GM19438 (cell line): ENCODE results near the gene HMGN4.
"Not testable (repeated sequence)": the region's sequence is repeated elsewhere in the genome, so short reads cannot be mapped to it uniquely, and the experiment has no call there.

ENCODE experiments used
- ATAC-seq: cut with Tn5 transposase; IDR thresholded peaks from one replicate; pipeline ENCODE4 v1.9.1; 2021; ENCODE audit warnings: low read depth; ENCODE audit not compliant: unreplicated experiment

HMGN4 gene

DNA sequence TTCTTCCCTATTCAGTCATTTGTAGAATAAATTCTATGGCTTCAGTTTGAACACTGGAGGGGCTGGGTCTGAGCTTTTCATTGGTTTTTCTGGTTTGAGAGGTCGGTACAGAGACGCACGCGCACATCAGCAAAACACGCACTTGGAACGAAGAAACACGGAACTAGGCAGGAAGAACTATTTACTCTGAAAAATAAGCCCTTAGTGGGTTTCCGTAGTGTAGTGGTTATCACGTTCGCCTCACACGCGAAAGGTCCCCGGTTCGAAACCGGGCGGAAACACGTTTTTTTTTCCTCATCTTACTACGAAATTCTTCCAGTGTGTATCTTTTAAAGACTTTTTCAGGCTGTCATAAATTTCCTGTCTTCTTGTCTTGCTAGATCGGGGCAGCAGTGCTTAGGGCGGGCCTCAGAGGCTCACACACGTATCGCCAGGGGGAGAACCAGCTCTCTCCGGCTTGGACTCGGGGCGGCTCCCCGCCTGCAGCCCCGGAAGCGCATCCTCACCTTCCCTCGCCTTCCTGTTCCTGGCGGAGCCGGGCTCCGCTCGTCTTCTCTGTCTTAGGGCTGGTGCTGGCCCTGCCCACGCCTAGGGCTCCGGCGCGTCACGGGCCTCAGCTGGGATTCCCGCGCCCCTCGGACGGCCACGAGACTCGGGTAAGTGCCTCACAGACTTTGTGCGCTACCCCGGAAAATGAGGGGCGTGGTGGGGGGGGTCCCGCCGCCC, at the start of gene HMGN4:
TSS of gene HMGN4 (plus strand) at position 521 of the 726 bp plus-strand sequence. CDS start 6,841 bp downstream, outside the sequence.
- ATAC-seq, result peak; percentile 55

DNA sequence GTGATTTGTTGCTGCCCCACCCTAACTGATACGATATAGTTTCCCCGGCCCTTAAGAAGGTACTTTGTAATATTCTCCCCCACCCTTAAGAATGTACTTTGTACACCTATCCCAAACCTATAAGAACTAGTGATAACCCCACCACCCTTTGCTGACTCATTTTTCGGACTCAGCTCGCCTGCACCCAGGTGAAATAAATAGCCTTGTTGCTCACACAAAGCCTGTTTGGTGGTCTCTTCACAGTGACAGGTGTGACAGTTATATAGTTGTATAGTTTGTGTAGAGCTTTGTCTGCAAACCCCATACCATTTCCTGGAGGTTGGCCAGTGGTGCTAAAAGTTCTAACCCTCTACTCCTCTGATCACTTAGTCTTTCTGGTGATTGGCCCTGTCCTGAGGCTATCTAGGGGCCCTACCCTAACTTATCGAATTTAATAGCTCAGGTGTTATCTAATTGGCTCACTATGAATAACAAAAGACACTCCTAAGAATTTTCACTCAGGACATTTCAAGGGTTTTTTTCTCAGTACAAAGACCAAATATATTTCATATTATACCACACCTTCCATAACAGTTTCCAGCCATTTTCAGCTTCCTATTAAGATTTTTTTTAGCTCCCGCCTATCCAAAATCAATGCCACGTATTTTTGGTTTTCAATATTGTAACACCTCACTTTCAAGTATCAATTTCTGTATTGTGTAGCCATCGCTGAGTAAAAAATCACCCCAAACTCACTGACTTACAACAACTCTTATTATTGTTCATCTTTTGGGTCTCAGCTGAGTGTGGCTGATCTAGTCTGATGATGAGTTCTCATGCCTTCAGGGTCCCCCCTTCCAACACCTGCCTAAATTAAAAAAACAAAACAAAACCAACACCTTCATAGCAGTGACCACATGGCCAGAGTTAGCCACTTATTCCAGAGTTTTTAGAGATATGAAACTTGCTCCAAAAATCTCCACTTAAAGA, 47.9 kb upstream of the HMGN4 start:
- no peak for ATAC-seq

DNA sequence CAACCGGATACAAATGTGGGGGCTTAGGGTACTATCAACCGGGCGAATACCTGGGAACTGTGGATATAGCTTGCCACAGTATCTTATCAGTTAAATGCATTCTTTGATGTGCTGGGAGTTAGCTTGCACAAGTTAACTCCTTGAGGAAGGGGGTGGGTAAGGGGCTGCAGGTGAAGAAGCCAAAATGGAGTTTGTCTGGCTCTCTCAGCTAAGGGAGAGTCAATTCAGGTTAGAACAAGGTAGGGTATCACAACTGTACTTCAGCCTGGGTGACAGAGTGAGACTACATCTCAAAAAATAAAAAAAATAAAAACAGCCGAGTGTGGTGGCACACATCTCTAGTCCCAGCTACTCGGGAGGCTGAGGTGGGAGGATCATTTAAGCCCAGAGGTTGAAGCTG, 46.6 kb upstream of the HMGN4 start:
- ATAC-seq, result no peak

DNA sequence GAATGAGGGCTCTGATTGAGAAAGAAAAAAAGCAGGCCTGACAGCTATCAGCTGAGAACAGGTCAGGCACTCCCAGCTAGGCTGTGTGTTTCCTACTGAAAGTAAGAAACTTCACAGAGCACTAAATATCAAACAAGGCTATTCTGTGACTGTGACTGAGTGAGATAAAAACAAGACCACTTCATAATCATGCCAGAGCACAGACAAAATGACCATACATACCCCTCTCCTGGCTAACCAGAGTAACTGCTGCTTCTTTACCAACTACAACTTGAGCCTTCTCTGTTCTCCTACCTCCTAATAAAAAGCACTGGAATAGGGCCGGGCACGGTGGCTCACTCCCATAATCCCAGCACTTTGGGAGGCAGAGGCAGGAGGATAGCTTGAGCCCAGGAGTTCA, 44.9 kb upstream of the HMGN4 start:
- no peak for ATAC-seq

DNA sequence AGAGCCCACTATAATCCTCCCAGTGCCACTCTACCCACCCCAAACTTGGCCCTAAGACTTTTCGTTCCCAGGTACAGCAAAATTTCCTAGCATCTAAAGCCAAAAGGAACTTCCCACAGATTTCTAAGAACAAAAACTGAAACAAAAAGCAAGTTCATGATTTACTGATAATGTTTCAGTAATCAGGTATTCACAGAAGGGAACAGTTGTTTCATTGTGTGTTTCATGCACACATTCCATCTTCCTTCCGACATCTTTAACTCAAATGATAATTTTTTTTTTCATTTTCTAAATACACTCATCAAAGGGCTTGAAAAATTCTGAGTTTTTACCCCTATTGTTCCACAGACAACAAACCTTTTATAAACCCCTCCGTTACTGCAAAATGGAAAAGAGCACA, 44.0 kb upstream of the HMGN4 start:
- no peak for ATAC-seq

DNA sequence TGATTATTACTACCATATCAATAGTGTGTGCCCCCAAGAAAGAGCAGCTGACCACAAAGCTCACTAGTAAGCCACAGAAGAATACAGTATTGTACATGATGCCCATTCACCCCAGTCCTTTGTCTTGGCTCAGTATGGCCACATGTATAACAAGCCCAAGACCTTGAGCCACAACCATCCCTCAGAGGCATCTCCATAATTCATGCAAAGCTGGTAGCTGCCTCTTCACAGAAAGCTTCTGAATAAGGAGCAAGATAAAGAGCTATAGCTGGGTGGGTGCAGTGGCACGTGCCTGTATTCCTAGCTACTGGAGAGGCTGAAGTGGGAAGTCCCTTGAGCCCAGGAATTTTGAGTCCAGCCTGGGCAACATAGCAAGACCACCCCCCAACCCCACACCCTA, 42.9 kb upstream of the HMGN4 start:
- no peak for ATAC-seq

DNA sequence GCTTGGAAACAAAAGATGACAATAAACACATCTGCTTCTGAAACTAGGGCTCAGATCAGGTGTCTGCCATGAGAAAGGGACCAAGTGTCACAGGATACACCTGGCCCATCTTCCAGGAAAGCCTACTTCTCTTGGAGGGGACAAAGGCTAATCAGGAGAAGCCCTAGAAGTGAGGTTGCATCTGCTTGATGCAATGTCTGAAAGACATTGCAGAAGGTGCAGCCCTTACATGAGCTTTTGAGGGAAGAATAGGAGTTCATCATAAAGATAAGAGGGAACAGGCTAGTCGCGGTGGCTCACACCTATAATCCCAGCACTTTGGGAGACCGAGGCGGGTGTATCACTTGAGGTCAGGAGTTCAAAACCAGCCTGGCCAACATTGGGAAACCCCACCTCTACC, 40.6 kb upstream of the HMGN4 start:
- ATAC-seq, result no peak

DNA sequence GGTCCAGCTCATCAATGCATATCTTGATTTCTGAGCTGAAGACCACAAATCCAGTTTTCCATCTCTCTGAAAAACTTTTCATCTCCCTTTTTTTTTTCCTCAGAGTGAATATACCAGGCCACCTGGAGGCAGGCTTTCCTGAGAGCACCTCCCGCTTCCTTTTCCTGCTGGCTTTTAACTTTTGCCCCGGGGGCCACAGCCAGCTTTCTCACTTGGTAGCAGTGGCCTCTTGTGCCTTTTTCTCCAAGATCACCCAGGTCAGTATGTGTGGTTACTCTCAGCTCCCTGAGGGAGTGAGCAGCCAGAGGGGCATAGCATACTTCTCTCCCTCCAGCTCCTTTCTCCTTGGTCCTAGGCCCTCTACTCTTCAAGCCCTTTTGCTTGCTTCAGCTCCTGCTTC, 38.1 kb upstream of the HMGN4 start, which contains the start of gene BTN1A1:
TSS of gene BTN1A1 (plus strand) at position 202 of the 400 bp plus-strand sequence. CDS start 984 bp downstream, outside the sequence.
- no peak for ATAC-seq

DNA sequence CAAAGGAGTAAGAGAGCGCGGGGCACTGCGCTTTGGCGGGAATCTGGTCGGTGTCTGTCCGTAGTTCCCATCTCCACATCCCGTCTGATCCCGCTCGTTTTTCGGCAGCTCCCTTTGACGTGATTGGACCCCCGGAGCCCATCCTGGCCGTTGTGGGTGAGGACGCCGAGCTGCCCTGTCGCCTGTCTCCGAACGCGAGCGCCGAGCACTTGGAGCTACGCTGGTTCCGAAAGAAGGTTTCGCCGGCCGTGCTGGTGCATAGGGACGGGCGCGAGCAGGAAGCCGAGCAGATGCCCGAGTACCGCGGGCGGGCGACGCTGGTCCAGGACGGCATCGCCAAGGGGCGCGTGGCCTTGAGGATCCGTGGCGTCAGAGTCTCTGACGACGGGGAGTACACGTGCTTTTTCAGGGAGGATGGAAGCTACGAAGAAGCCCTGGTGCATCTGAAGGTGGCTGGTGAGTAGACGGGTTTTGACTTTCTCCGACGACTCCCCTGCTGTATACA, 36.6 kb upstream of the HMGN4 start:
- no peak for ATAC-seq

DNA sequence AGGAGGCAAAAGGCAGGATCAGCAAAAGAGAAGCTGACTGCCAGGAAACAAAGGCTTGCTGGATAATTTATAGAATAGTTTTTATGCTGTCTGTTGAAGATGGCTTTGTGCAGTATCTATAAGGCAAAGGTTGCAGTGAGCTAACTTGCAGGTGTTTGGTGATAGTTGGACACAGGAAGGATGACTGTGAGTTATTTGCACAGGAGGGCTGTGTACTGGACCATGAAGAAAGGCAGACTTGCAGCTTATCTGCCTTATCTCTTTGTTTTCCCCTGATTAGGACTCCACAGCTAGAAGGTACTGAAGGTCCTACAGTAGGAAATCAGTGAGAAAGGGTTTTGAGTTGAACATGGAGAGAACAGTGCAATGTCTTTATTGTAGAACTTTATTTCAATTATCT, 36.0 kb upstream of the HMGN4 start:
- no peak for ATAC-seq

DNA sequence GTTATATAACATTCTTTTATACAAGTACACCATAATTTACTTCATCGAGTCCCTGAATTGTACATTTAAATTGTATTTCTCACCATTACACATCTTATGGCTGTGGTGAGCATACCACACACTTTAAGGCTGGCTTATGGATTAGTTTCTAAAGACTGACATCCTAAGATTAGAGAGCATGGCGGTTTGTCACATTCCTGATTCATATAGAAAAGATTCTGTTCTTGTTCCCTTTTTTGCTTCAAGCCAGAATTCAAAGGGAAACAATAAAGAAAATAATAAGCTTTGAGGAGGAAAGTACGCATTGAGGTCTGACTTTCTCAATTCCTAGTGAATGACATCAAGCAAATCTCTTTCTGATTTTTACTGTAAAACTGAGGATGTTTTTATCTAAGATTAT, 35.5 kb upstream of the HMGN4 start:
- ATAC-seq, result no peak

DNA sequence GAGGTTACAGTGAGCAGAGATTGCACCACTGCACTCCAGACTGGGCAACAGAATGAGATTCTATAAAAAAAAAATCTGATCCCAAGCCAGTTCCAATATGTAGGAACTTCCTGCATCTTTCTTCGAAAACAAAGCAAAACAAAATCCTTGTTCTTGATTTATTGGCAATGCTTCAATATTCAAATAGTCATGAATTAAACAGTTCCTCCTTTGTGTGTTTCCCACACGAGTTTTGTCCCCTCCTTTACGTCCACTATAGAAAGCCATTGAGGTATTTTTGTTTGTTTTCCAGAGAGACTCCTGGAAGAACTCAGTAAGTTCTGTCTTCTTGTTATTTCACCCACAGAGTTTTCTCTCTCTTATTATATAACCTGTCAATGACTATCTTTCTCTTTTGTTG, 30.5 kb upstream of the HMGN4 start:
- no peak for ATAC-seq

DNA sequence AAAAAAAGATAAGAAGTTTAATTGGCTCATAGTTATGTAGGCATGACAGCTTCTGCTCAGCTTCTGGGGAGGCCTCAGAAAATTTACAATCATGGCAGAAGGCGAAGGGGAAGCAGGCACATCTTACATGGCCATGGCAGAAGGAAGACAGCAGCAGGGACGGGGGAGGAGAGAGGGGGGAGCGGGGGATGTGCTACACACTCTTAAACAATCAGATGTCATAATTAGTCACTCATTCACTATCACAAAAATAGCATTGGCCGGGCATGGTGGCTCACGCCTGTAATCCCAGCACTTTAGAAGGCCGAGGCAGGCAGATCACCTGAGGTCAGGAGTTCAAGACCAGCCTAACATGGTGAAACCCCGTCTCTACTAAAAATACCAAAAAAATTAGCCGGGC, 27.1 kb upstream of the HMGN4 start:
- not testable (repeated sequence) for ATAC-seq

DNA sequence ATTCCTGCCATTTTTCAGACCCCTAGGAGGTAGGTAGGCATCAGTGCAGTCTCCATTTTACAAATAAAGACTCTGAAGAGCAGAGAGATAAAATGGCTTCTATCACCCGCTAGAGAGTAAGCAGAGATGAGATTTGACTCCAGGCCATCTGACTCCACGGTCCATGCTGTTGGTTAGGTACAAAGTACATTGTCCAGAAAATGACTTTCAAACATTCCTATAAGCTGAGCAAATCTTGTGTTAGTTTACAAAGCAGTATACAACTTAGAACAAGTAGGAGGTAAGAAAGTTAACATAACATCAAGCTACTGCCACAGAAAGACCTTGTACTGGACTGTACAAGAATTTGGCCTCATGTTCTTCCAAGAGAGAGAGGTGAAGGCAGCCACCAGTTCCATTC, 23.2 kb upstream of the HMGN4 start:
- ATAC-seq, result no peak

DNA sequence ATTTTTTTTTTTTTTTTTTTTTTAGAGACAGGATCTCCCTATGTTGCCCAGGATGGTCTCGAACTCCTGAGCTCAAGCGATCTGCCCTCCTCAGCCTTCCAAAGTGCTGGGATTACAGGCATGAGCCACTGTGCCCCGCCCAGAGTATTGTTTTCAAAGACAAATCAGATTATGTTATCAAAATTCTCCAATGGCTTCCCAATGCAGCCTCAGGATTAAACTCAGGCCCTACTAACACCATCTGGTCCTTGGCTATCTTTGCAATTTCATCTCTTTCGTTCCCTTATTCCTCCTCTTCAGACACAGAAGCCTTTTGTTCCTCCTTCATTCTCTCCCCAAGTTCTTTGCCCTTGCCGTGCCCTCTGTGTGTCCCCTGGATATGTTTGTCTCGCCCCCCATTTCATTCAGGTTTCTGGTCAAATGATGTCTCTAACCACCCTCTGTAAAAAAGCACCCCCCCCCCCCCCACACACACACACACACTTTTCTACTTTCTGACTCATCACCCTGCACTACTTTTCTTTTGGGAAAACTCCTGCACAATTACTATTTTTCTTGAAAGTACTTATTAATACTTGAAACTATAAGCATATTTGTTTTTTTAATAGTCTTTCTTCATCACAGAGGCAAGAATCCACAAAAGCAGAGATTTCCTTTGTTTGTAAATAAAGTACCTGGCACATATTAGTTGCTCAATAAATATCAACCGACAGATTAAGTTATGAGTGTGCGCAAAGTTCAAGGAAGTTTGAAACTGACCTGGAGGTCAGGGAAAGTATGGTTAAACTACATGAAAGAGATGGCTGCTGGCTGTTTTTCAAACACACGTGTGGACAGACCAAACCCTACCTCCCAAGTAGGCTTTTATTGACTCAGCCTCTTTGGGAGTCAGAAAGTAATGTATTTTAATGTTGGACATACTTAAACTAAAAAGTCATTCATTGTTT, 21.4 kb upstream of the HMGN4 start:
- ATAC-seq, result no peak

DNA sequence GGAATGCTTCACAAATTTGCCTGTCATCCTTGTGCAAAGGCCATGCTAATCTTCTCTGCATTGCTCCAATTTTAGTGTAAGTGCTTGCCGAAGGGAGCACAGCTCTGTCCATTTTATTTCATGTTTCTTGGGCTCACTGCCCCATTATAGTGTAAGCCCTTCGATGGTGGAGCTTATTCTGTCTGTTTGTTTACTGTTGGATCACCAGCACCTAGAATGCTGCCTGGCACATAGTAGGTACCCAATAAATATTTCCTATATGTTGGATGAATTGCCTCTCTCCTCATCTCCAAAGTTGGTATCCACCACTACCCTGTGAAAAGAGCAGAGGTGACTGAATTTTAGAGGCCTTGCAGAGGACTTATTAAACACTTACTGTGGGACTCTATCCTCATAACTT, 18.8 kb upstream of the HMGN4 start:
- ATAC-seq, result no peak

DNA sequence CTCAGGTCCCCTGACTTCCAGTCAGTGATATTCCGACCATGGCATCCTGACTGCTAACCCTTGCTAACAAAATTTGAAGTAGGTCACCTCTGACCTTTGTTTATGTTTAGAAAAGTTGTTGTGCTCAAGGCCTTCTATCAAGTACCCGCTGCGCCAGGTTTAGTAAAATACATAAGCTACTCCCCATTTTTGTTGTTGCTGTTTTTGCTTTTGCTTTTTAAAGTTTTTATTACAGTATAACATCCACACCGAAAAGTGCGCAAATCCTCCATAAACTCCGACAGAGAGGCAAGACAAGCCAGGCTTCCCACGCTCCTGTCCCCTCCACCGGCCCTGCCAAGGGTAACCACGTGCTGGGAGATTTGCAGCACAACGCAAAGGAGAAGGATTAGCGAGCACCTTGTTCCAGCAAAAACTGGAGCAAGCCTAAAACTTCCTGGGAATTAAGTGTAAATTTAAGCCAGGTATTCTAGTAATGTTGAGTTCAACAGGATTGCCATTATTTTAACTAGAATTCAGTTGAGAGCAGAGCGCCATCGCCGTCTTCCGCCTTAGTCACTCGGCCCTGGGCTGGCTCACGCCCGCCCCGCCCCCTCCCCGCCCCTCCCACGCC, 17.8 kb upstream of the HMGN4 start:
- peak; percentile 26 for ATAC-seq

DNA sequence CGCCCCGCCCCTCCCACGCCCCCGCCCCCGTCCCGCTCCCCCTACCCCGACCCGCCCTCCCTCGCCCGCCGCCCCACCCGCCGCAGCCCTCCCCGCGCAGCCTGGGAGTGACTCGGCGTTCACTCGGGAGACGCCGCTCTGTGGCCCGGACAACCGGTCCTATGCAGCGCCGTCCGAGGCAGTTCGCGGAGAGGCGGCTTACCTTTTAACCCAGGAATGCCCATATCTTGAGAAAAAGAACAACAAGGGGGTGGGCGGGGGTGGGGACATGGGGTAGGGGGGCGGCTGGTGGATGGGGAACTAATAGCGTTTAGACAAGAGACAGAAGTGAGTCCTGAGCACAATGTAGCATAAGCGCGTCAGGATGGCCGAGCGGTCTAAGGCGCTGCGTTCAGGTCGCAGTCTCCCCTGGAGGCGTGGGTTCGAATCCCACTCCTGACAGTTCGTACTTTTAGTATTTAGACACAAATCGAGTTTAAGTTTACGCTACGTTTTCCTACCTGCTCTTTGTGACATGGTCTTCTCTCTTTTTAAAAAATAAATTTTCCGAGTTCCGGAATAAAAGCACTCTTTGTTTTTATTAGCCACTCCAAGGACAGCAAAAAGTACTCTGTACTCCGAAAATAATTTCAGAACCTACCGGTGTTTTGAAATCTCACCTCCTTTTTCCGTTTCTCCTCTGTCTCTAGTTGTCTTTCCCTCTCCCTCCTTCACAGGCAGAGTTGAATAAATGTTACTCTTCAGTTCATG, 17.1 kb upstream of the HMGN4 start:
- ATAC-seq, result peak; percentile 57
